NCI-H187 treated with DMSO at 0.1 percent for 48 hours (cell line): ENCODE measurements around the gene SP140L.
"Not testable (repeated sequence)": the region's sequence is repeated elsewhere in the genome, so short reads cannot be mapped to it uniquely, and the experiment has no call there.

Source experiments
- DNase-seq: peaks from one replicate; lab custom pipeline; 2025; lab: John Stamatoyannopoulos, UW

The SP140L gene

DNA sequence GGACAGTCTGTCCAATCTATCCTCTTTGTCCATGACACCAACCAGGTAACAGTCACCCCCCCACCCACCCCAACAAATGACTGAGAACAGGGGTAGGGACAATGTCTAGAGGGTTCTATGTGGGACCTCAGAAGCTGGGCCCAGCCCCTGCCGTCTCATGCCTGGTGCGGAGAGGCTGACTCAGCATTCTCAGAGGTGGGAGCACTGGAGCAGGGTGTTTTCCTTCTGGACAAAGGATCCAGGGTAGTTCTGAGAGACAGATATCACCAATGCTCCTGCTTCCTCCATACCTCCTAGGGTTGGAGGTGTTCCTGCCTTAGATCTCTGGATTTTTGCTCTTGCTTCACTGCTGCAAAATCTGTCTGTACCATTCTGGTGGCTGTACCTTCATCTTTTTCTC, 55.1 kb downstream of the SP140L start:
- DNase-seq, result no peak

DNA sequence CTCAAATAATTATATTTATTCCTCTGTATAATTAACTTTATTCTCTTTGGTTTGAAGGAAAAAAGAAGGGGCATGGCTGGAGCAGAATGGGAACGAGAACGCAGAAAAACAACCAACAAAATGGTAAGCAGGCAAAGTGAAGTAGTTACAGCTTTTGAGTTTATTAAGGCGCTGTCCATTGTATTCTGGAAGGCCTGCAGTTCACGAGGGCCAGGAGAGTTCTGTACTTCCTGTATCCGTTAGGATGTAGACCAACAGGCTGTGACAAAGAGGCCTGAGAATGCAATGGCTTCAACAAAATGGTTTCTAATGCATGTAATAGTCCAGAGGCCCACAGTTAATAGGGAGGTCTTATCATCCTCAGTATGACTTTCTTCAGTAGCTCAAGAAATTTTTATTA, 56.5 kb downstream of the SP140L start:
- DNase-seq, result no peak

DNA sequence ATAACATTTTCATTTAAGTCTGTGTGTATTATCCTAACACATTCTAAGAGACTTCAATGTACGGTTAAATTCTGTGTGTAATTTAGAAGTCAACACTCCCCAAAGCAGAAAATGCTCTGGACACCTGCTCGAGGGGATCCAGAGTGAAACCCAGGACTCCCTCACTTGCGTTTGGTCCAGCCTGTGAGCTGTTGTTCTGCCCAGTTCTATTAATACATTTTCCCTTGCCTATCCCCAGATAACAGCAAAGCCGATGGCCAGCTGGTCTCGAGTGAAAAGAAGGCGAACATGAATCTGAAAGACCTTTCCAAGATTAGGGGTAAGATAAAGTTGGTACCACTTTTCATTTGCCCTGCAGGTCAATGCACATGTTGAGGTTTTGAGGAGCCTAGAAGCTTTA, 58.0 kb downstream of the SP140L start:
- no peak for DNase-seq

DNA sequence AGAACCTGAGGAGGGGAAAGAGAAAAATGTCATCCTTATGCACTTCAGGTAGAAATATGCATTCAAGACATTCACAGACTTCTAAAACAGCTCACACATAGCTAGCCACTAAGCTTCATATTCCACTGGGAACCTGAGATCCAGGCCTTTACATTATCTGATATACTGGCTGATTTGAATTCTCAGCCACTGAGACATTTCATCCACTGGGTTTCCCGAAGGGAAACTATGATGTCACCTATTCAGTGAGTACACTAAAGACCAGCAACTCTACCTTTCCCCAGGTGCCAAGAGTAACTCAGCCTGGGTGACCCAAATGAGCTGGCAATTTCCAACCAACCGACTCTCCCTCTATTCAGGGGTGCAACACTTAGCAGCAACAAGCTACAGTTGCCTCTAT, 67.3 kb downstream of the SP140L start:
- no peak for DNase-seq

DNA sequence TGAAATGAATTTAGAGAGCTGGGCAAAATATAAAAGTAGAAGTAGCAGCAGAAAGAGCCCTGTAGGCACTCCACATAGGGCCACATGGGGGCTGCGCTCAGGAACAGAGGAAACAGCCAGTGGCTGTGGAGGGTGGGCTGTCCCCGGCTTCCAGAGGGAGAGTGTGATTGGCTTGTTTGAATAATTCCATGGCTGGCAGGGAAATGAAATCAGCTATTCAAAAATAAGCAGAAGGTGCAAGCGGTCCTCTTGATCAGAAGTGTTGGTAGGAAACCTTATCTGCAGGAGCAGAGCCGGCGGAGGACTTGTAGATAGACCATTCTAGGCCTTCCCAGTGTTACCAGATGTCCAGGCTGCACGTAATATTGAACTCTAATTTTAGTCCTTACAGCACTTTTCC, 71.7 kb downstream of the SP140L start:
- not testable (repeated sequence) for DNase-seq

DNA sequence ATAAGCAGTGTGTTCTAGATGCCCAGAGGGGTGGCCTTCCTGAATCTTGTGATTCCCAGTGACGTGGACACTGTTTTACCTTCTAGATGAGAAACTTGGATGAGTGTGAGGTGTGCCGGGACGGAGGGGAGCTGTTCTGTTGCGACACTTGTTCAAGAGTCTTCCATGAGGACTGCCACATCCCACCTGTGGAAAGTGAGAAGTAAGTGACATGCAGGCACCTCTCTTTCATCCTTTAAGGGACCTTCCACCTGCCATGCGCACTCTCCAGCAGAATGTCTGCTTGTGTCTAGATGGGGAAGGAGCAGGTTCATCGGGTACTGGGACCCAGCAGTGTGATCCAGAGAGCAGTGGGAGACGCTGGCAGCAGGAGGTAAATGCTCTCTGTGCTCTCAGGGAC, 73.0 kb downstream of the SP140L start:
- no peak for DNase-seq

DNA sequence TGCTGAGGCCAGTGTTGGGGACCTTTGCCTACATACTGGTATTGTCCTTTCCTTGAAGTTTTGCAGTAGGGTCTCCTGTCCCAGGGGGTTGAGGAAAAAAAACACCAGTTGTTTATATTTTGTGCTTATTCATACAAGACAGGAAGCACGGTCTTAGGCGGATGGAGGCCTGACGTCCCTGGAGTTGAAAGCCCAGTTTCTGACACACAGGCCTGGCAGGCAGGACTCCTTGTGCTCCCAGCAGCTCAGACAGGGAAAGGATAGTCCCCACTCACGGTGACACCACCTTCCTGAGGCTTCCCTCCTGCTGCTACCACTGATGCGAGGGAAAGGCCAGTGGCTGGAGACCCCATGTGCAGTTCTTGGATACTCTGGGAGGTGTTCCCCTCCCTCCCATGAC, 73.5 kb downstream of the SP140L start:
- DNase-seq, result no peak

DNA sequence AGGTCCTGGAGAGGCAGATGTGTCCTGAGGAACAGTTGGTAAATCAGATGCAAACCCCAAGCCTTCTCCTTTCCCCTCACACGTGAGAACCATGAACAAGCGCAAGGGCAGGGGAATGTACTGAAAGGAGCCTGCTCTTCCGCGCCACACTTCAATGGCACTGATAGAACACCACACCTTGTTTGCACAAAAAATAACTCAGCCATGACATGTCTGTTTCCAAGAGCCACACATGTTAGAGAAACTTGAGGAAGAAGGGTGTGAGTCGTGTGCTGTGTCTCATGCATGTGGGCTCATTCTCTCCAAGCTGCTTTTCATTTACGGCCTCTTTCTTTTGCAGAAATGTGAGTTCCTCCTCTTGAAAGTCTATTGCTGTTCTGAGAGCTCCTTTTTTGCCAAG, 74.0 kb downstream of the SP140L start:
- not testable (repeated sequence) for DNase-seq

DNA sequence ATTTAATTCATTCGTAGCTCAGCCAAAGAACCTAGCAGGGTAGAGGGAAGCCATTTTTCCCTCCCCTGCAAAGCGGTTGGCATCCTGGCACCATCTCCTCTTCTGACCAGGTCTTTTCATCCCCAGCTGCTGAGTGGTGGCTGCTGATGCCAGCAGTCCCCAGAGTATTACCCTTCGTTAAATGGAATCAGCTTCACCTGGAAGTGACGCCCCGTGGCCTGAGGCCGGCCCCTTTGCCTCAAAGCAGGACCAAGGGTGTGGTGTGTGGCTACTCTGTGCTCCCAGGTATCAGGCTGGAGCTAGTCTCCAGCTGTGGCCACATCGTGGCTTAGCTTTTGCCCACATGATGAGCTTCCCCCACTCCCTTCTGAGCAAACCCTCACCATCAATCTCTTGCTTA, 76.8 kb downstream of the SP140L start:
- DNase-seq, result no peak

DNA sequence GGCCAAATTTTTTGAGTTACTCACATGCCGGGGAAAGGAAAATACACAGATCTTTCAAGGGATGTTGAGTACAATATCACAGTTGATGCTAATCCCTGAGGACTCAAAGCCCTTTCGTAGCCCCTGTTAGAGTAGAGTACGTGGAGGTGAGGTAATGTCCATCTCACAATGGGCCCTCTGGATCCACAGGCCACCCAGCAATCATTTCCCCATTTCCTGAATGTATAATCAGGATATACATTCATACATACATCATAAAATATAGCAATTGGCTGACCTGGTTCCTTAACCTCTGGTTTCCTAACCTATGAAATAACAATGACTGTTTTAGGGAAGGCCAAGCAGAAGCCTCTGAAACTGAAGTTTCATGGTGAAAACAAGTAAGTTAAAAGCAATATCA, 78.8 kb downstream of the SP140L start:
- DNase-seq, result no peak

DNA sequence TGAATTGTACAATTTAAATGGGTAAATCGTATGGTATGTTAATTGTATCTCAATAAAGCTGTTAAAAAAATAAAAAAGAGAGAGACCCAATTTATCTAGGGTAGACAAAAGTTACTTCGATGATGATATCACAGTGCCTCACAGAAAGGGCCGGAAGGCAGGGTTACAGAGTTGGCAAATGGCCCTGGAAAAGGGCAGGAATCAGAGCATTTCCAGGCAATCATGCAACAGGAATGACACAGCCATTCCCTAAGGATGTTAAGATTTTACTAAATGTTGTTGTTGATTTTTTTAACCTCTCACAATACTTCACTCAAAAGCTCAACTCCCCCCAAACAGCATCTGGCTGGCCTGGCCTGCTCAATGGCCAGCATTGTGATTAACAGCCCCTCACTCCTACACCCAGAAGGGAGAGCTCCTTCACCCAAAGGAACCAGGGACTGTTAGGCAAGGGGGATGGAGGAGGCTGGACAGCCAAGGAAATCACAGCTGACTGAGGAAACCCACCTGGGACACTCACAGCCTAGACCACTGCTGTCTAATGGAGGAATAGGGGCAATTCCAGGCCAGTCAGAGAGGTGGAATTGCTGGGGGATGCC, 81.3 kb downstream of the SP140L start:
- DNase-seq, result no peak

DNA sequence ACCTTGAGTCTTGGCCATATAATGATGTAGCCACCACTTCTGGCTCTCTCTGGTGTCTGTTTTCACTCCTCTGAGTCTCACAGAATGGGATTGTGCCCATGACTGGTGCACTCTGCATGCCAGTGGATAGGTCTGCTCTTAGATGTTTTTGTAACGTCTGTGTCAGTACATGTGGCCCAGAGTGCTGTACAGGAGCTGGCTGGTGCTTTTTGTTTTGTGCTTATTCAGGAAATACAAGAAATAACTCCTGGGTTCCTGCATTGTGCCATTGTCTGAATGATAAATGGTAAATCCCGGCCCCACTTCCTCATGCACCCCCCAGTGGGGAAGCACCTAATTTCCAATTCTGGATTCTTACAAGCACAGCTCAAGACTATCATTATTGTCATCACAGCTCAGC, 82.3 kb downstream of the SP140L start:
- not testable (repeated sequence) for DNase-seq

DNA sequence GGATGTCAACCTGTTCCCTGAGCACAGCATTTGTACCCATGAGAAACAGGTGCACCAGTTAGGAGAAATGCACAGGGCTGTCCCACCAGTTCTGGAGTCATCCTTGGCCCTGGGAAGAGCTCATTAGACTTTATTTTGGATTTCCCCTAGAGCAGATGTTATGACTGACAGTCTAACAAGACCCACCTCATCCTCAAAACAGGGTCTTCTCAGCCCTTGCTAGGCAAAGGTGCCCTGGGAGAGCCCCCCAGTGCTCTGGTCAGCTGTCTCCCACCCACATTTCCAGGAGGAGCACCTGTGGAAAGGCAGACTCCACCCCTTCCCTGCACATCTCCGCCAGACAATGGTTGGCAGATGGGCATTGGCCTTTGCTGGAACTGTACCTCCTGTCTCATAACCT, 83.3 kb downstream of the SP140L start:
- DNase-seq, result no peak

DNA sequence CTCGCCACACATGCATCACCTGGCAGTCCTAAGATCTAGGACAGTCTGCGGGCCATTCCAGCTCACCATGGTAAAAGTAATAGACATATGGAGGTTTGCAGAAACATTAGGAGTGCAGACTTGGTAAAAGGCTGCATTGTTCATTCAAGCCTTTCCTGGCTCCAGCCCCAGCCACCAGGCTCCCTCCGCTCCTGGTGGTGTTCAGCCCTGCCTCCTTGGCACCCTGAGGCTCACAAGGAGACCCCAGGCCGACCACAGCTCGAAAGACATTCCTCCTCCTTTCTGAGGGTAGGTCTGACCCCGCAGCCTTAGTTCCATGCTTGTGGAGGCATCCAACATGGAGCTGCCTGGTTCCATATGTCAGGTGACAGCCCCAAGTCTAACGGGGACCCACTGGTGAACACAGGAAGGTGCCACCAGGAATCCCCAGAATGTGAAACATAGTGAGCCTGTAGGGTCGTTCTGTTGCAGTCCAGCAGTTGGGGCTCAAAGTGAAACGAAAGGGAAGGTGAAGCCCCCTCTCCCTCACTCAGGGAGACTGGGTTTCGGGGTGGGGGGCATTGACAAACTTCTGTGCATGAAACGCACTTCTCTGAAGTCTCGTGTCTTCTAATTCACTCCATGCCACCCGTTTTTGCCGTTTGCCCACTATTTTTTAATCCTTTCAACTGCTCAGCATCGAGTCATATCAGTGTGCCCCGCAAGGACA, 84.0 kb downstream of the SP140L start:
- DNase-seq, result no peak

DNA sequence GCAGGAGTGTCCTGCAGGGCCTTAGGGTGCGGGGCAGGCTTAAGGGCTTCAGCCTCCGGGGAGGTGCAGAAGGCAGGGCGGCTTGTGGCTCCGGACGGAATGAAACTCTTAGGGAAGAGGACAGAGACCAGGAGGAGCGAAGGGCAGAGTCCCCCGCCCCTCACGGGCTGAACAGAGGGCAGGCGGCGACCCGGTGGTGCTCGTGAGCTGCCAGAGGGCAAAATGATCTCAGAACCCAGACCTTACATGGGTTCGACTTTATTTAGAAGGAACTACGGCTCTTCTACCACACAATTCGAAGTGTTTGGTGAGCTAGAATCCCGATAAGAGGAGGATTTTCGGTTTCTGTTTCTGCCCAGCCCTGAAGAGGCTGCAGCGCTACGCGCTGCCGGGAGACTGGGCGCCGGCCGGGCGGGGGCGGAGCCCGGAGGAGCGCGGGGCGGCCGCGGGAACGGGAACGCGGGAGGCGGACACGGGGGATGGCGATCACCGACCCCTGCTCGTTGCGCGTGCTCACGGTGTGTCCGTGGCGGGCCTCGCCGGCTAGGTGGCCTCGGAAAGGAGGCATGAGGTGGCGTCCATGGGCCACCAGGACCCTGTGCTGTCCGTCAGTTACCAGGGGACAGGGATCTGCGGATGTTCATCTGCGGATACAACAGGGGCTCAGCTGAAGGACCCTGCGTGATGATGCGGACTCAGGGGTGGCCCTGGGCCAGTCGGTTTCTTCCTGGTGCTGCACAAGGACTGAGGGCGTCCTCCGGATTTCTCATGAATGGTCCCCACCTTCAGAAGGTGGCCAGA, 84.8 kb downstream of the SP140L start:
- DNase-seq, result no peak

DNA sequence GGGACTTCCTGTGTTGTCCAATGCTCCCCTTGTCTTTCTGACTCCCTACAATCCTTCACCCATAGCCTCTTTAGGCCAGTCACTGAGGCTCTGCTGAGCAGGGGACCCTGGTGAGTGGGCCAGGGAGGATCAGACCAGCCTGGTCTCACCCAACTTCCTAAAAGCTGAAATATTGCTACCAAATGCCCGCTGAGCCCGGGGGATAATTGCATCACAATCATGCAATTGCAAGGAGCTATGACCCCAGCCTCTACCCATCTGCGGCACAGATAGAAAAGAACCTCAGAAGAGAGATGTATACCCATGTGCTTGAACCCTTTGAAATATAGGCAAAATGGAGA, 85.3 kb downstream of the SP140L start:
- DNase-seq, result no peak

DNA sequence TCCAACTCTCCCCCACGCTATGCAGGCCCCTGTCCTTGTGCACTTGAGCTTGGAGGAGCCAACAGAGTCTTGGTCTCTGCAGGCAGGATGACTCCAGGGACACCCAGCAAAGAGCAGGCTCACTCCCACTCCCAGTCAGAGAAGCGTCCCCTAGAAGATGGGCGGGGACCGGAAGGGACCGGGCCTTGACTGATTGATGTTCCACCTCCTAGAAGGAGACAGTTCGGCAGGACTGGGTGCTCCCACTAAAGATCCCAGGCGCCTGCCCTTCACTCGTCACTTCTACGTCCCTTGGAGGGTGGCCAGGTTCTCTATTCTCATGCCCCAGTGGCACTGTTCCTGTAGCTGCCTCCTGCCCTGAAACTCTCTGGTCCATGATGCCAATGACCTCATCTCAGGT, 85.9 kb downstream of the SP140L start:
- no peak for DNase-seq

DNA sequence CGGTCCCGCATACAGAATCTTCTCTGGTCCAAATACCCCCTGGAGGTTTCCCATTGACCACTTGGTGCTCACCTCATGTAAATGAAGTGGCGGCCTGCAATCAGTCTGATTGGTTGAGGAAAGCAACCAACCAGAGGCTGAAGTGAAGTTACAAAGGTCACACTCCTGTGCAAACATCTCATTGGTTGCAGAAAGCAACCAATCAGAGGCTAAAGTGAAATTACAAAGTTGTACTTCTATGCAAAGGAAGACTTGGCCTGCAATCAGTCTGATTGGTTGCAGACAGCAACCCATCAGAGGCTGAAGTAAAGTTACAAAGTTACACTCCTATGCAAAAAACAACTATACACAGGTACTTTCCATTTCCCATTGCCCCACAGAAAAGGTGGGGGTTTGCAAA, 86.5 kb downstream of the SP140L start:
- no peak for DNase-seq

DNA sequence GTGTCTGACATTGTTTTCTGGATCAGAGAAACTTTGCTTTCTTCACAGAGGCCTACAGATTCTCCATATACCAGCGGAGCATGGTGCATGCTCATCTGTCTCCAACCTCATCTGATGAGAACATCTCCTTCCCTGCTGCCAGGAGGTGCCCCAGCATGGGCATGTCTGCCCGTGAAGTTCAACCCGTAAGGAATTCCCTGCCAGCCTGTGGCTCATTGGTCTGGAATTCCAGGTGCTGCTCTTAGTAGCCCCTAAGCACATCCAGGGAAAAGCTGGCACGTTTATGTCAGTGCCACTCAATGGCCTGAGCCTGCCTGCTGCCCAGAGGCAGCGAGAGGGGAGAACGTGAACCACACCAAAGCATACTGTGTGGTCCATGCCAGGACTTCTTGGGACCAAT, 87.3 kb downstream of the SP140L start:
- no peak for DNase-seq

DNA sequence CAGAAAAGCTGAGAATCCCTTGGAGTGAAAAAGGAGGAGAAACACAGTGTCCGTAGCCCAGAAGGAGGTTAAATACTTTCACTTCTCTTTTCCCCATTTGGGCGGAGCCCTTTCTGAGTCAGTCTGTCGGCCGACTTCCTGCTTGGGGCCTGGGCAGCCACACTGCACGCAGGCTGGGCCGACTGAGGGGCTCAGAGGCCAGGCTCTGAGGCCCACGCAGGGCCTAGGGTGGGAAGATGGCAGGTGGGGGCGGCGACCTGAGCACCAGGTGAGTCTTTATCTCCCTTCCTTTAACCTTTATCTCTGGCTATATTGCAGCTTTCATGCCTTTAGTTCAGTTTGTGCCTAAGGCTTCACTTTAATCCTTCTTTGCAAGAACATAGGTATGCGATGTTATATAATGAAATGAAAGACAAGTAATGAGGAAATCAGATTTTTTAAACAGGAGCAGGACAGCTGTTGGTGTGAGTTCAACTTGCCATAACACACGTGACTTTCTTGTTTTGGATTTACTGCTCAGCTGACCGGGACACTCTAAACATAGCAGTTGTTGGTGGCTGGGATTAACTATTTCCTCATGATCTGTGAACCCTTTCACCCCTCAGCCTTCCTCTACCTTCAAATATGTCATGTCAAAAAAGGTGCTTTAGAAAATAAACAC, 89.2 kb downstream of the SP140L start, which contains the start of gene SP100:
Gene SP100, plus strand, starts transcription at position 141 of the 661 bp plus-strand sequence. Its CDS starts 96 bp downstream, at position 237.
- DNase-seq, result no peak

DNA sequence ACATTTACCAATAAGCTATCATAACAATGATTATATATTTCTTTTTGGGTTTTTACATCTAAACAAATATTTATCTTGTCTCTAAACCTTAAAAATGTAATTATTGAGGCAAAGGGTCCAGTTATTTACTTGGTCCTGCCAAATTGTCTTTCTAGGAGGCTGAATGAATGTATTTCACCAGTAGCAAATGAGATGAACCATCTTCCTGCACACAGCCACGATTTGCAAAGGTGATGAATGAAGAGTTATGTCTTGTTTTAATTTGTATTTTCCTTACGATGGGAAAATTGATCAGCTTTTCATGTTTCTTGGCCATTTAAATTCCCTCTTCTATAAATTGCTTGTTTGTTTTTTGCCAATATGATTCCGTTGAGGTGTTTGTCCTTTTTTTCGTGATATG, 90.4 kb downstream of the SP140L start:
- no peak for DNase-seq

DNA sequence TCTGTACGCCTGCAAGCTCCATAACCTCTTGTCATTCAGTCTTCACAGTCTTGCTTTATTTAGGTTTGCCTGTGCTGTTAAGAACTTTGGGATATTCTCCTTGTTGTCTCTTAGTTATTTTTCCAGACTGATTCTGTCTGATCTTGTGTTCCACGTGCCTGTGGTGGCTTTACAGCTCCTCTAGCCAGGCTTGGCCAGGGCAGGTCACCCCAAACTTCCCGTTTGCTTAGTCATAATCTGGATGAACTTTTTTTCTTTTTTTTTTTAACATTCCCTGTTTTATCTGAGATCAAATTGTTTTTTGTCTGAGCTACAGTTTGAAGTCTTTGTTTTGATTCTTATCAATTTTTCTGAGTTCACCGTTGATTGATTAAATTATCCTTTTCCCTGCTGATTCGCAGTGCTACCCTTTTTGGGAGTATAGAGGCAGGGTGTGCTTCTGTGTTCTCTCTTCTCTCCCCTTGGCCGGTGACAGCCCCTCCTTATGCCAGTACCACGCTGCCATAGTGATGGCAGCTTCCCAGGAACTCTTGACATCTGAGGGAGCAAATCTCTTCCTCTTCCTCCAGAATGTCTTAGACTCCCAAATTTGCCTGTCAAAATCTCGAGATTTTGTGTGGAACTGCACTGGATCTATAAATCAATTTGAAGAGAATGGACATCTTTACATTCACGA, 91.5 kb downstream of the SP140L start:
- DNase-seq, result no peak
